GM12878 (cell line): ENCODE measurements around the gene EFCAB11. TPM values are rescaled to one million over a fixed set of nuclear protein-coding genes. Genes with fewer than 3 reads are reported as not detected.

Experiments
- ATAC-seq: fragments of 200-7000 bp; cut with Tn5 transposase; 3 replicates; pipeline ENCODE4 v1.9.1; 2020; ENCODE audit warnings: mild to moderate bottlenecking, moderate library complexity
- BruUV-seq: library from RNA; stranded (reverse); fragments of 400-500 nt; replicated peaks from 2 replicates; lab custom pipeline; 2021; lab: Mats Ljungman, UMichigan
- CTCF ChIA-PET: fragments of 300-600 bp; sonication (Branson Sonifier 250); formaldehyde crosslinking; extraction: SDS; loops from one replicate; lab custom pipeline; 2021; ENCODE audit warnings: inconsistent platforms; lab: Yijun Ruan, JAX
- POLR2A ChIA-PET: fragments of 350-600 bp; formaldehyde crosslinking; extraction: SDS; loops from one replicate; lab custom pipeline; 2021; ENCODE audit warnings: inconsistent platforms; lab: Charles Lee
- RAD21 ChIA-PET: fragments of 300-600 bp; sonication (Branson Sonifier 250); formaldehyde crosslinking; loops from one replicate; lab custom pipeline; 2023; ENCODE audit warnings: antibody characterized with exemption; ENCODE audit not compliant: unreplicated experiment; lab: Charles Lee
- SMC1A ChIA-PET: fragments of 300-600 bp; sonication (Branson Sonifier 250); formaldehyde crosslinking; loops from one replicate; lab custom pipeline; 2023; ENCODE audit not compliant: unreplicated experiment, uncharacterized antibody; lab: Charles Lee
- DNase-seq: peaks from one replicate; pipeline ENCODE4 v3.0.0-alpha.2; 2011; ENCODE audit warnings: low read depth, low spot score
- FAIRE-seq: peaks from 3 replicates; lab custom pipeline; 2011; peaks lifted over from hg19 to GRCh38; lab: Jason Lieb, UNC
- H2AFZ ChIP-seq: 2 replicates; pipeline ENCODE4 v1.6.0; 2011; ENCODE audit warnings: low read depth, low read length, control low read depth; ENCODE audit not compliant: control insufficient read depth
- H3K27ac ChIP-seq: 2 replicates; pipeline ENCODE4 v1.5.1; 2011; ENCODE audit warnings: control low read depth; ENCODE audit not compliant: control insufficient read depth, insufficient read depth
- H3K27me3 ChIP-seq, 2 experiments: replicated peaks in 1 of 2; 2 replicates each; pipeline versions ENCODE4 v1.6.0 to v1.6.1; 2011; ENCODE audit warnings: low read length in 1 of 2; ENCODE audit not compliant: control insufficient read depth in 2 of 2, insufficient read depth in 2 of 2
- H3K36me3 ChIP-seq, 2 experiments: 2 replicates each; pipeline ENCODE4 v1.5.1; 2011; ENCODE audit warnings: low read length in 1 of 2; ENCODE audit not compliant: control insufficient read depth in 2 of 2, insufficient read depth in 2 of 2
- H3K4me1 ChIP-seq: 2 replicates; pipeline ENCODE4 v1.6.1; 2011; ENCODE audit warnings: mild to moderate bottlenecking, low read length, moderate library complexity, mixed read lengths; ENCODE audit not compliant: control insufficient read depth, insufficient read depth
- H3K4me2 ChIP-seq: 2 replicates; pipeline ENCODE4 v1.6.0; 2011; ENCODE audit warnings: control low read depth; ENCODE audit not compliant: control insufficient read depth, insufficient read depth
- H3K4me3 ChIP-seq: fragments of 200-600 bp; sonication (generic); 2 replicates; pipeline ENCODE4 v1.5.1; 2016
- H3K79me2 ChIP-seq: 2 replicates; pipeline ENCODE4 v1.6.0; 2011; ENCODE audit warnings: low read length; ENCODE audit not compliant: control insufficient read depth, insufficient read depth
- H3K9ac ChIP-seq: 2 replicates; pipeline ENCODE4 v1.8.0; 2011; ENCODE audit warnings: low read length, control low read depth, mixed read lengths; ENCODE audit not compliant: control insufficient read depth, insufficient read depth
- H3K9me3 ChIP-seq: replicated peaks from 3 replicates; pipeline ENCODE4 v1.5.1; 2011; ENCODE audit warnings: mild to moderate bottlenecking, low read length; ENCODE audit not compliant: control insufficient read depth, insufficient read depth
- H4K20me1 ChIP-seq: 2 replicates; pipeline ENCODE4 v1.6.0; 2011; ENCODE audit not compliant: control insufficient read depth, insufficient read depth
- BACH1 ChIP-seq: fragments of 450-650 bp; IDR thresholded peaks from 2 replicates; pipeline ENCODE4 v1.6.1; 2017; ENCODE audit warnings: mild to moderate bottlenecking, borderline replicate concordance
- FOS ChIP-seq: IDR thresholded peaks from 3 replicates; pipeline ENCODE4 v1.6.1; 2011; ENCODE audit warnings: borderline replicate concordance; ENCODE audit not compliant: insufficient read length; ENCODE audit errors: extremely low read depth
- GATAD2B ChIP-seq: fragments of 450-650 bp; conservative IDR thresholded peaks from 2 replicates; pipeline ENCODE4 v1.6.1; 2017; ENCODE audit warnings: low read depth, mild to moderate bottlenecking, moderate library complexity
- MTA2 ChIP-seq: fragments of 450-650 bp; IDR thresholded peaks from 2 replicates; pipeline ENCODE4 v1.6.1; 2016; ENCODE audit warnings: low read depth, mild to moderate bottlenecking, moderate library complexity
- MYC ChIP-seq: IDR thresholded peaks from 2 replicates; pipeline ENCODE4 v1.6.1; 2011; ENCODE audit warnings: mild to moderate bottlenecking, low read length, moderate library complexity, inconsistent platforms; ENCODE audit not compliant: insufficient read depth, insufficient replicate concordance, insufficient read length, severe bottlenecking
- NR2C1 ChIP-seq: fragments of 450-650 bp; IDR thresholded peaks from 2 replicates; pipeline ENCODE4 v1.6.1; 2017; ENCODE audit warnings: antibody characterized with exemption, mild to moderate bottlenecking, moderate library complexity
- RBBP5 ChIP-seq: fragments of 200-600 bp; sonication (generic); conservative IDR thresholded peaks from 2 replicates; pipeline ENCODE4 v1.6.1; 2016
- RFX5 ChIP-seq: IDR thresholded peaks from 2 replicates; pipeline ENCODE4 v1.6.1; 2011; ENCODE audit warnings: low read depth, low read length, improper control_type of control experiment
- ZBED1 ChIP-seq: IDR thresholded peaks from 2 replicates; pipeline ENCODE4 v1.6.1; 2016; ENCODE audit warnings: borderline replicate concordance
- WGBS: methylation state at CpG from one replicate; pipeline ENCODE4 v1.1.6; 2016; ENCODE audit warnings: low lambda C conversion rate; ENCODE audit not compliant: insufficient replicate concordance, insufficient coverage; ENCODE audit errors: missing lambda C conversion rate; 5-methylcytosine and 5-hydroxymethylcytosine counted together
- in situ Hi-C: fragments of 300-500 bp; cut with MboI; formaldehyde crosslinking; loops from 9 replicates; pipeline ENCODE4 v1.14.3; 2018; ENCODE audit warnings: mixed read lengths
- intact Hi-C: fragments of 100-400 bp; cut with micrococcal nuclease; formaldehyde crosslinking; loops from one replicate; pipeline ENCODE4 v1.14.2; 2022; ENCODE audit not compliant: unreplicated experiment
- polyA plus RNA-seq, 11 experiments: library from polyadenylated mRNA; depleted of rRNA in 4 of 11; unstranded in 6 of 11; stranded (reverse) in 5 of 11; fragments of >200 nt; fragmentation: Nextera tagmentation in 4 of 11; fragmentation: Illumina TruSeq in 1 of 11; extraction: Ambion mirVana in 4 of 11; extraction: Trizol in 1 of 11; gene quantifications; 1 replicate in 1 of 11; 2 replicates in 10 of 11; pipeline versions ENCODE4 v1.2.1 to v1.2.3, GENCODE V29; 2011 to 2016; ENCODE audit warnings: inconsistent platforms in 2 of 11, missing spikeins in 2 of 11, low read depth in 1 of 11
- total RNA-seq, 4 experiments: library from RNA; depleted of rRNA in 3 of 4; stranded (reverse); fragments of >200 nt in 3 of 4; fragmentation: Illumina TruSeq in 1 of 4; extraction: Trizol in 1 of 4; gene quantifications; 2 replicates each; pipeline versions ENCODE4 v1.2.1 to v1.2.3, GENCODE V29; 2013 to 2021
- TF ChIP-seq, protein P1 (sequence below): fragments of 150-350 bp; IDR thresholded peaks from 2 replicates; pipeline ENCODE4 v1.6.1; 2014; ENCODE audit warnings: mild to moderate bottlenecking, low read depth, low read length
- TF ChIP-seq, protein P2 (sequence below): fragments of 450-650 bp; IDR thresholded peaks from 2 replicates; pipeline ENCODE4 v1.6.1; 2014; ENCODE audit warnings: mild to moderate bottlenecking
- TF ChIP-seq, protein P3 (sequence below): fragments of 450-650 bp; IDR thresholded peaks from 2 replicates; pipeline ENCODE4 v1.6.1; 2016; ENCODE audit warnings: mild to moderate bottlenecking
- TF ChIP-seq, protein P4 (sequence below): IDR thresholded peaks from 2 replicates; pipeline ENCODE4 v1.6.1; 2012; ENCODE audit warnings: low read depth, low read length, improper control_type of control experiment
- TF ChIP-seq, protein P5 (sequence below): IDR thresholded peaks from 2 replicates; pipeline ENCODE4 v1.6.1; 2011; ENCODE audit warnings: low read depth, mild to moderate bottlenecking, low read length, moderate library complexity, borderline replicate concordance; ENCODE audit errors: extremely low read depth

Gene EFCAB11
- total and polyA plus RNA-seq, 10 of the 15 experiments (the other 5 are each of a cell fraction or from before 2014, with no cell fraction given), result 8.6 to 37.4 (median 18.0) TPM

DNA sequence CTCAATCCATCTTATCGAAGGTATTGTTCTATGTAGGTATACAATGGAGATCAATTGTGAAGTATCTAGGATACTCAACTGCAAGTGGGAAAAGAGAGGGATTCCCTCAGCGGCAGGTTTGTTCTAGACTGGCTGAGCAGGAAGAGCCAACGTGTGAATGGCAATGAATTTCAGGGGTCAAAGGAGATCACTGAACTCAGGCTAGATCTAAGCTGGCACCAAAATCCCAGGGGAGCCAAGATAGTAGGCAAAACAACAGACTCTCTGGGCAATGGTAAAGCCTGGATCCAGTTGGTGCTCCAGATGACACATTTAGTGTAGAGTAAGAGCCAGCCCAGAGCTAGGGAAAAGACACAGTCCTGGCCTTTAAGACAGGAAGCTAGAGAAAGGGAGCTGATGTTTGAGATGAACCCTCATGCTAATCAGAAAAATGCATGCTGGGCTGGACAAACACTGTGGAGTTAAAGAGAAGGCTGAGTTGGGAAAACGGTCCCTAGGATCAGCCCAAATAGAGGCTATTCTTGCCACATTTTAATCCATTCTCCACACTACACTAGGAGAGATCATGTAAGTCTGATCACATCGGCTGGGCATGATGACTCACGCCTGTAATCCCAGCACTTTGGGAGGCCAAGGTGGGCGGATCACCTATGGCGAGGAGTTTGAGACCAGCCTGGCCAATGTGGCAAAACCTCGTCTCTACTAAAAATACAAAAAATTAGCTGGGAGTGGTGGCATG, 45.6 kb downstream of the EFCAB11 start (continued):
- TF ChIP-seq, protein P1, sequence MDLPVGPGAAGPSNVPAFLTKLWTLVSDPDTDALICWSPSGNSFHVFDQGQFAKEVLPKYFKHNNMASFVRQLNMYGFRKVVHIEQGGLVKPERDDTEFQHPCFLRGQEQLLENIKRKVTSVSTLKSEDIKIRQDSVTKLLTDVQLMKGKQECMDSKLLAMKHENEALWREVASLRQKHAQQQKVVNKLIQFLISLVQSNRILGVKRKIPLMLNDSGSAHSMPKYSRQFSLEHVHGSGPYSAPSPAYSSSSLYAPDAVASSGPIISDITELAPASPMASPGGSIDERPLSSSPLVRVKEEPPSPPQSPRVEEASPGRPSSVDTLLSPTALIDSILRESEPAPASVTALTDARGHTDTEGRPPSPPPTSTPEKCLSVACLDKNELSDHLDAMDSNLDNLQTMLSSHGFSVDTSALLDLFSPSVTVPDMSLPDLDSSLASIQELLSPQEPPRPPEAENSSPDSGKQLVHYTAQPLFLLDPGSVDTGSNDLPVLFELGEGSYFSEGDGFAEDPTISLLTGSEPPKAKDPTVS, result no peak
- TF ChIP-seq, protein P2, sequence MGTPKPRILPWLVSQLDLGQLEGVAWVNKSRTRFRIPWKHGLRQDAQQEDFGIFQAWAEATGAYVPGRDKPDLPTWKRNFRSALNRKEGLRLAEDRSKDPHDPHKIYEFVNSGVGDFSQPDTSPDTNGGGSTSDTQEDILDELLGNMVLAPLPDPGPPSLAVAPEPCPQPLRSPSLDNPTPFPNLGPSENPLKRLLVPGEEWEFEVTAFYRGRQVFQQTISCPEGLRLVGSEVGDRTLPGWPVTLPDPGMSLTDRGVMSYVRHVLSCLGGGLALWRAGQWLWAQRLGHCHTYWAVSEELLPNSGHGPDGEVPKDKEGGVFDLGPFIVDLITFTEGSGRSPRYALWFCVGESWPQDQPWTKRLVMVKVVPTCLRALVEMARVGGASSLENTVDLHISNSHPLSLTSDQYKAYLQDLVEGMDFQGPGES, result no peak
- TF ChIP-seq GATAD2B (no peak), RBBP5 (no peak)
- TF ChIP-seq, protein P3, sequence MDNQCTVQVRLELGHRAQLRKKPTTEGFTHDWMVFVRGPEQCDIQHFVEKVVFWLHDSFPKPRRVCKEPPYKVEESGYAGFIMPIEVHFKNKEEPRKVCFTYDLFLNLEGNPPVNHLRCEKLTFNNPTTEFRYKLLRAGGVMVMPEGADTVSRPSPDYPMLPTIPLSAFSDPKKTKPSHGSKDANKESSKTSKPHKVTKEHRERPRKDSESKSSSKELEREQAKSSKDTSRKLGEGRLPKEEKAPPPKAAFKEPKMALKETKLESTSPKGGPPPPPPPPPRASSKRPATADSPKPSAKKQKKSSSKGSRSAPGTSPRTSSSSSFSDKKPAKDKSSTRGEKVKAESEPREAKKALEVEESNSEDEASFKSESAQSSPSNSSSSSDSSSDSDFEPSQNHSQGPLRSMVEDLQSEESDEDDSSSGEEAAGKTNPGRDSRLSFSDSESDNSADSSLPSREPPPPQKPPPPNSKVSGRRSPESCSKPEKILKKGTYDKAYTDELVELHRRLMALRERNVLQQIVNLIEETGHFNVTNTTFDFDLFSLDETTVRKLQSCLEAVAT, result no peak

DNA sequence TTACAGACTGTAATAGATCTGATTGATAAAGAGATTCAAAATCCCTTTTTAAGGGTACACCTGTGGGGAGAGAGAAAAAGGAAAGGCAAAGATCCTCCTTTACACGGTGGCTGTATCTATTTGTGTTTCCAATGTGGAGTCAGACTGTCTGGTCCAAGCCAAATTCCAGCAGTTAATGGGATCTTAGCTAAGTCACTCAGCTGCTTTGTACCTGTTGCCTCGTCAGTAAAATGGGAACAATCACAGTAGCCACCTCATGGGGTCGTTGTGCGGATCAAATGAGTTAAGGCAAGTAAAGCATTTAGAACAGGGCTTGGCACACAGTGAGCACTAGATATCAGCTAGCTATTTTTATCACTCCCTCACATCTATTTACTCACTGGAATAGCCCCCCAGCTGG, 46.9 kb downstream of the EFCAB11 start:
- RAD21 ChIA-PET, result no interaction called here
- no peaks in the 10 kb centered on the region for H3K27me3 ChIP-seq
- POLR2A ChIA-PET, result no interaction called here
- ATAC-seq (no peak), FAIRE-seq (no peak), DNase-seq (no peak)
- no peaks in the 10 kb centered on the region for H3K36me3 ChIP-seq
- no peak overlapping the region for H3K4me2 ChIP-seq
- 74% methylated on average over 4 of the region's 4 CpGs for WGBS
- SMC1A ChIA-PET, result interaction anchor here (0.6 to 0.9 kb wide), 3 partner anchors 12 to 683 kb away, joined by 3 read pairs; no protein-coding TSS in a partner anchor
- no peaks in the 10 kb centered on the region for H3K79me2 ChIP-seq
- H3K4me1 ChIP-seq, result no peaks in the 10 kb centered on the region
- H3K9ac ChIP-seq, result no peak overlapping the region
- H3K27ac ChIP-seq, result no peak overlapping the region
- H3K4me3 ChIP-seq, result no peak overlapping the region
- no peaks in the 10 kb centered on the region for H4K20me1 ChIP-seq
- CTCF ChIA-PET, result interaction anchor here (1.5 to 2.0 kb wide), 2 partner anchors 15 to 32 kb away, joined by 6 to 7 read pairs; no protein-coding TSS in a partner anchor
- in situ Hi-C loops, result no loop called here
- H2AFZ ChIP-seq, result no peak overlapping the region
- intact Hi-C loops, result no loop called here
- BruUV-seq, result no TSS peak
- H3K9me3 ChIP-seq, result no peaks in the 10 kb centered on the region
- no peak for TF ChIP-seq NR2C1
- TF ChIP-seq, protein P4, sequence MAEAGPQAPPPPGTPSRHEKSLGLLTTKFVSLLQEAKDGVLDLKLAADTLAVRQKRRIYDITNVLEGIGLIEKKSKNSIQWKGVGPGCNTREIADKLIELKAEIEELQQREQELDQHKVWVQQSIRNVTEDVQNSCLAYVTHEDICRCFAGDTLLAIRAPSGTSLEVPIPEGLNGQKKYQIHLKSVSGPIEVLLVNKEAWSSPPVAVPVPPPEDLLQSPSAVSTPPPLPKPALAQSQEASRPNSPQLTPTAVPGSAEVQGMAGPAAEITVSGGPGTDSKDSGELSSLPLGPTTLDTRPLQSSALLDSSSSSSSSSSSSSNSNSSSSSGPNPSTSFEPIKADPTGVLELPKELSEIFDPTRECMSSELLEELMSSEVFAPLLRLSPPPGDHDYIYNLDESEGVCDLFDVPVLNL, result no peak
- no peak for TF ChIP-seq RFX5
- no peak for TF ChIP-seq FOS
- TF ChIP-seq, protein P3, result no peak
- no peak for TF ChIP-seq ZBED1
- no peak for TF ChIP-seq MTA2
- no peak for TF ChIP-seq BACH1
- TF ChIP-seq, protein P5, sequence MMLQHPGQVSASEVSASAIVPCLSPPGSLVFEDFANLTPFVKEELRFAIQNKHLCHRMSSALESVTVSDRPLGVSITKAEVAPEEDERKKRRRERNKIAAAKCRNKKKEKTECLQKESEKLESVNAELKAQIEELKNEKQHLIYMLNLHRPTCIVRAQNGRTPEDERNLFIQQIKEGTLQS, result no peak
- TF ChIP-seq MYC, result no peak
